Measurements from ENCODE around the gene YLPM1. TPM values are rescaled to one million over a fixed set of nuclear protein-coding genes. Genes with fewer than 3 reads are reported as not detected.

The YLPM1 gene
- total and polyA plus RNA-seq, 2 donors (not counting 1 experiment from before 2014, with no cell fraction given), result 22.4 to 116 TPM

DNA sequence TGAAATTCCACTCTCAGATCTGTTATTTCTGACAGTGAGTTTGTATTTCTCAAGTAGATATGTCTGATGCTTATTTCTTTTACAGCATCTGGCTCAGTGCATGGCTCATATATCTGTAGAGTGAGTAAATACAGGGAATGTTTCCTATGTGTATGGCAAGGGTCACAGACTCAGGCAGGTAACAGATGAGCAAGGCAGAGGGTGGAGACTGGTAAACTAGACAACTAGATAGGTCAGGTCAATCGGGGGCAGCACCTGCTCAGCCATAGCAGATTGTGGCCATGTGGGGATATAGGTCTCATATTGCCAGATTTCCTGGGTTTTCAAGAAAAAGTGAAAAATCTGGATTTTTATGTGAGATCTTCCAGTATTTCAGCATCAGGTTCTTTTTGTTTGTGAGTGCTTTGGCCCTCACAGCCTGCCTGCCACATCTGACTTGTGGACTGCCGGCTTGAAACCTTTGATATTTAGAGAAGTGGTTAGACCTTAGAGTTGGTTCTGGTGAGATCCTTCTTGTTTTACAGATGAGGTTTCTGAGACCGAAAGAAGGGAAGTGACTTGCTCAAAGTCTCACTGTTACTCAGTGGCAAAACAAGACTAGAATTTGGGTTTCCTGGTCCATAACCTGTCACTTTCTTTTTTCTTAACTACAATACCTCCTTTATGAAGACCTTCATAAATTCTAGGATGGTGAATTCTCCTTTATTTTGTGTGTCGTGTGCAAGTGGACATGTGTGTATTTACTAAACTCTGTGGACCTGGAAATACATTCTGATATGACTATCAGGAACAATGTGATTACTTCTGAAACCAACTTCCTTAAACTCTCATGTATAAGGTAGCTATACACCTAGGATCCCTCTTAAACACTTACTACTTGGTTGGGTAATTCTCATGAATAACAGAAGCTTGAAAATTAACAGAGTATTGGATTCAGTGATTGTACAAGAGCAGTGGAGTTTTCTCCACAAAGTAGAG is 78.4 kb downstream of the YLPM1 start:
- no peaks in the 10 kb centered on the region for H4K20me1 ChIP-seq (ENCODE audit: control insufficient read depth, insufficient read depth, low read length, poor library complexity, severe bottlenecking)
- no peaks in the 10 kb centered on the region for H3K27me3 Mint-ChIP-seq
- ATAC-seq (ENCODE audit: low read depth) (peak; percentile 84), DNase-seq (peak; percentile 75)
- 33% methylated on average over 2 of the region's 4 CpGs for WGBS (ENCODE audit: insufficient coverage)
- no peak for TF ChIP-seq EZH2 (IDR thresholded peaks at IDR 0.05; ENCODE audit: borderline replicate concordance, insufficient read depth, low read depth, low read length, poor library complexity, severe bottlenecking)
- TF ChIP-seq, protein P1, sequence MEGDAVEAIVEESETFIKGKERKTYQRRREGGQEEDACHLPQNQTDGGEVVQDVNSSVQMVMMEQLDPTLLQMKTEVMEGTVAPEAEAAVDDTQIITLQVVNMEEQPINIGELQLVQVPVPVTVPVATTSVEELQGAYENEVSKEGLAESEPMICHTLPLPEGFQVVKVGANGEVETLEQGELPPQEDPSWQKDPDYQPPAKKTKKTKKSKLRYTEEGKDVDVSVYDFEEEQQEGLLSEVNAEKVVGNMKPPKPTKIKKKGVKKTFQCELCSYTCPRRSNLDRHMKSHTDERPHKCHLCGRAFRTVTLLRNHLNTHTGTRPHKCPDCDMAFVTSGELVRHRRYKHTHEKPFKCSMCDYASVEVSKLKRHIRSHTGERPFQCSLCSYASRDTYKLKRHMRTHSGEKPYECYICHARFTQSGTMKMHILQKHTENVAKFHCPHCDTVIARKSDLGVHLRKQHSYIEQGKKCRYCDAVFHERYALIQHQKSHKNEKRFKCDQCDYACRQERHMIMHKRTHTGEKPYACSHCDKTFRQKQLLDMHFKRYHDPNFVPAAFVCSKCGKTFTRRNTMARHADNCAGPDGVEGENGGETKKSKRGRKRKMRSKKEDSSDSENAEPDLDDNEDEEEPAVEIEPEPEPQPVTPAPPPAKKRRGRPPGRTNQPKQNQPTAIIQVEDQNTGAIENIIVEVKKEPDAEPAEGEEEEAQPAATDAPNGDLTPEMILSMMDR (IDR thresholded peaks at IDR 0.05), result no peak
- no peaks in the 10 kb centered on the region for H3K9me3 Mint-ChIP-seq (ENCODE audit: insufficient read depth)
- H2AFZ ChIP-seq (ENCODE audit: insufficient read depth, low read depth, low read length, poor library complexity, severe bottlenecking), result peak overlapping the region; percentile 10
- H3K4me3 ChIP-seq (ENCODE audit: control extremely low read depth in 1 of 5, extremely low read depth in 1 of 5, insufficient read depth in 1 of 5, low read depth in 2 of 5, low read length in 4 of 5), result no peak overlapping the region
- peak overlapping the region; percentile 45 for H3K4me2 ChIP-seq (replicated peaks; ENCODE audit: low read depth, low read length, poor library complexity, severe bottlenecking)
- peak overlapping the region; percentile 70 to 77 for H3K27ac ChIP-seq (ENCODE audit: low read length in 2 of 2)
- H3K4me1 ChIP-seq (ENCODE audit: control insufficient read depth in 2 of 2, insufficient read depth in 2 of 2, low read length in 2 of 2), result peaks cover 46 to 47% of the 10 kb centered on the region in 2 donors
- POLR2A ChIA-PET, result interaction anchor here (0.6 kb wide), 1 partner anchor 120 kb away, joined by 3 read pairs; no protein-coding TSS in a partner anchor
- no peaks in the 10 kb centered on the region for H3K27me3 ChIP-seq (replicated peaks in 1 of 4; ENCODE audit: control extremely low read depth in 1 of 4, control insufficient read depth in 3 of 4, insufficient read depth in 4 of 4, low read length in 3 of 4)
- no peaks in the 10 kb centered on the region for H3K36me3 ChIP-seq (replicated peaks in 1 of 2; ENCODE audit: control extremely low read depth in 1 of 2, control insufficient read depth in 1 of 2, extremely low read depth in 1 of 2, insufficient read depth in 2 of 2, low read length in 1 of 2)
- peak overlapping the region; percentile 80 for H3K27ac Mint-ChIP-seq
- intact Hi-C loops (cut with micrococcal nuclease), result no loop called here
- H3K9ac ChIP-seq (ENCODE audit: low read length), result peak overlapping the region; percentile 3
- no peaks in the 10 kb centered on the region for H3K79me2 ChIP-seq (ENCODE audit: control insufficient read depth, insufficient read depth, low read length)
- no peaks in the 10 kb centered on the region for H3K9me3 ChIP-seq (ENCODE audit: control extremely low read depth in 1 of 3, control insufficient read depth in 2 of 3, insufficient read depth in 1 of 3, low read length in 2 of 3)
- CTCF ChIA-PET, result interaction anchor here (0.5 to 6.4 kb wide), 5 partner anchors 18 to 247 kb away, joined by 3 to 54 read pairs (median 11); no protein-coding TSS in a partner anchor
- H3K4me1 Mint-ChIP-seq, result peaks cover 56% of the 10 kb centered on the region
- H3K4me3 Mint-ChIP-seq, result peak overlapping the region; percentile 65

DNA sequence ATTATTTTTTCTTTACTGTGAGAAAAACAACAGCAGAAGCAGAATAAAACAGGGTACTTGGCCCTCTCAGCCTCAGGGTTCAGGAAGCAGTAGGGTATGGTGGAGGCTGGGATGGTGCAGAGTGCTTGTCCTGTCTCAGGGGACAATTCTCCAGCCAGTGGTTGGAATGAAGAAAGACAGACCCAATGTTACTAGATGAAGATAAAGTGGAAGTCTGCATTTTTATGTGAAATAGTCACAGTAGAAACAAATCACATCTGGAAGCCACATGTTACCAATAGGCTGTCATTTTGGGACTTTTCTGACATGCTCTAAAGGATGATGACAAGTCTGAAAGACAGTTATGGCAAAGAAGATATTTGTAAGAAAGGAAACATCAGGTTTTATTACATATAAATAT is 80.5 kb downstream of the YLPM1 start:
- H3K4me3 ChIP-seq (ENCODE audit: control extremely low read depth in 1 of 5, extremely low read depth in 1 of 5, insufficient read depth in 1 of 5, low read depth in 2 of 5, low read length in 4 of 5), result no peak overlapping the region
- intact Hi-C loops (cut with micrococcal nuclease), result no loop called here
- H3K79me2 ChIP-seq (ENCODE audit: control insufficient read depth, insufficient read depth, low read length), result no peaks in the 10 kb centered on the region
- Mint-ChIP-seq H3K4me1 (peaks cover 35% of the 10 kb centered on the region), H3K27ac (no peak overlapping the region), H3K9me3 (ENCODE audit: insufficient read depth) (no peaks in the 10 kb centered on the region), H3K4me3 (no peak overlapping the region), H3K27me3 (no peaks in the 10 kb centered on the region)
- H3K9me3 ChIP-seq (ENCODE audit: control extremely low read depth in 1 of 3, control insufficient read depth in 2 of 3, insufficient read depth in 1 of 3, low read length in 2 of 3), result no peaks in the 10 kb centered on the region
- CTCF ChIA-PET, result interaction anchor here (2.1 kb wide), 1 partner anchor 62 kb away, joined by 13 read pairs; no protein-coding TSS in a partner anchor
- H3K36me3 ChIP-seq (replicated peaks in 1 of 2; ENCODE audit: control extremely low read depth in 1 of 2, control insufficient read depth in 1 of 2, extremely low read depth in 1 of 2, insufficient read depth in 2 of 2, low read length in 1 of 2), result no peaks in the 10 kb centered on the region
- ATAC-seq (ENCODE audit: low read depth) (no peak), DNase-seq (no peak)
- H4K20me1 ChIP-seq (ENCODE audit: control insufficient read depth, insufficient read depth, low read length, poor library complexity, severe bottlenecking), result no peaks in the 10 kb centered on the region
- no peak overlapping the region for H2AFZ ChIP-seq (ENCODE audit: insufficient read depth, low read depth, low read length, poor library complexity, severe bottlenecking)
- TF ChIP-seq, protein P1 (IDR thresholded peaks at IDR 0.05), result no peak
- TF ChIP-seq EZH2 (IDR thresholded peaks at IDR 0.05; ENCODE audit: borderline replicate concordance, insufficient read depth, low read depth, low read length, poor library complexity, severe bottlenecking), result no peak
- peak overlapping the region in 1 of 2 donors; percentile 45 for H3K27ac ChIP-seq (ENCODE audit: low read length in 2 of 2)
- no peak overlapping the region for H3K9ac ChIP-seq (ENCODE audit: low read length)
- H3K4me1 ChIP-seq (ENCODE audit: control insufficient read depth in 2 of 2, insufficient read depth in 2 of 2, low read length in 2 of 2), result peaks cover 26 to 33% of the 10 kb centered on the region in 2 donors
- POLR2A ChIA-PET, result no interaction called here
- H3K4me2 ChIP-seq (replicated peaks; ENCODE audit: low read depth, low read length, poor library complexity, severe bottlenecking), result no peak overlapping the region
- no peaks in the 10 kb centered on the region for H3K27me3 ChIP-seq (replicated peaks in 1 of 4; ENCODE audit: control extremely low read depth in 1 of 4, control insufficient read depth in 3 of 4, insufficient read depth in 4 of 4, low read length in 3 of 4)

Measured in B cell (primary cell).